GM20431 (cell line): ENCODE data around the gene RPLP2.

Experiments
- in situ Hi-C: fragments of 300-500 bp; cut with MseI, MboI; formaldehyde crosslinking; loops from one replicate; pipeline ENCODE4 v1.15.0; 2020; ENCODE audit warnings: low sequenced_read_pairs; ENCODE audit not compliant: unreplicated experiment

Gene RPLP2

DNA sequence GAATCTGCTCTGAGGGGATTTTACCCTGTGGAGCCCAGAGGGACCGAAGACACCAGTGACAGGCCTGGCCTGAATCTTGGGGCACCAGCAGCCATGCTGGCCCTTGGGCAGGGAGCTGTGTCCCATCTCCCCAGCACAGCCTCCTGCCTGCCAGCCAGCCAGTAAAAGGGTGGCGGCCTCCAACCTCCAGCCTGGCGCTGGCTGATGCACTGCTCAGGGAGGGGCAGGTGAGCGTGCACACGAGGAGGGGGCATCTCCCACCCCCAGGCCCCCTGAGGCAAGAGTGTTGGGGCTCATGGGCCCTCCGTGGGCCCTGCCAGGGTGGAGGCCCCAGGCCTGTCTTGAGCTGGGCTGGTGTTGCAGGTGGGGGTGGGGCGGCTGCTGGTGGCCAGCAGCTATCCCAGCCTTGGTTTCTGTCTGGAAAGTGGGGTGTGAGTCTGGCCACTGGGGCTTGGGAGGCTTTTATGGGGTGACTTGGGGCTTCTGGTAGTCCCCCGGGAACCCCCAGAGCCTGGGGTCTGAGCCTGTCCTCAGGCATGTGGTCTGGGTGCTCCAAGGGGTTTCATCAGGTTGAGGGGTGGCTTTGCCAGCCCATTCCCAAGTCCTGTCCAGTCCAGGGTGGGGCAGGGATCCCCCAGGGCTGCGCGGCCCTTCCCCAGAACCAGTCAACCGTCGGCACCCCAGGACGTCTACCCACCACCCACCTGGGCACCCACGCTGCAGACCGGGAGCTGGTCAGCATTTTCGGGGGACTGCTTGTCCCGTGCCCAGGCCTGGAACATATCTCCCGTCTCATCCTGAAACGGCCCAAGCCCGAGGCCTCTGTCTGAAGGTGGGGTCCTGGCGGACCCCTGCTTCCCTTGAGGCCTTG lies 50.7 kb downstream of the RPLP2 start:
- in situ Hi-C loops, result no loop called here

DNA sequence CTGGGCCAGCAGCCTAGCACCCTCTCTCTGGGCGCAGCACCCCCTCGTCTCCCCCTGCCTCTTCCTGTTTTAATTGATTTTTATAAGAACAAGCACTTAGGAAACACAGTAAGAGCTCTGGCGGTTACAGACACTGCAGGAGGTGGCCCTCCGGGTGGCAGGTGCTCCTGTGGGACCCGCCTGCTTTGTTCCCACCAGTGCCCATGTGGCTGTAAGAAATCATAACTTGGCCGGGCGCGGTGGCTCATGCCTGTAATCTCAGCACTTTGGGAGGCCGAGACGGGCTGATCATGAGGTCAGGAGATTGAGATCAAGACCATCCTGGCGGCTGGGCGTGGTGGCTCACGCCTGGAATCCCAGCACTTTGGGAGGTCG lies 51.3 kb downstream of the RPLP2 start:
- in situ Hi-C loops, result no loop called here

DNA sequence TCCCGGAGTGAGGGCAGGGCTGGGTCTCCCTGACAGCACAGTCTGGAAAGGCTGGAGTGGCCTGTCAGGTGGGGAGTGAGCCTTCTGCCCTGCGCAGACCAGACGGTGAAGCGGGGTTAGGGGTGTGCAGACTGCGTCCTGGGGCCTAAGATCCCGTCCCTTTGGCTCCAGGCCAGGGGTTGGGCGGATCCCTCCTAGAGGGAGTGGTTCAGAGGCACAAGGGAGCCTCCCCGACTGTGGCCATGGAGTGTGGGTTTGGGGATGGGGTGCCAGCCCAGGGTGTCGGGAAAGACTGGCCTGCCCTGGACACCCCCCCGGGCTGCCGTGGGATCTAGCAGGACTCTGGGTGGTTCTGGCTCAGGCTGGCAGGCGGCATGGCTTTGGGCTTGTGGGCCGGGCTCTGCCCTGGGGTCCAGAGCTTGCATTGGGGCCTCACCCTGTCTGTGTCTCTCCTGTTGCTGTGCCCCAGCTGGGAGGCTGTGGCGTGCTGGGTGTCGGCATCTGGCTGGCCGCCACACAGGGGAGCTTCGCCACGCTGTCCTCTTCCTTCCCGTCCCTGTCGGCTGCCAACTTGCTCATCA lies 52.4 kb downstream of the RPLP2 start:
- in situ Hi-C loops, result no loop called here
